ENCODE measurements around the gene KRTAP5-1.

Gene KRTAP5-1

GRCh38 chr11:1543606-1544263 lies 41.3 kb downstream of the KRTAP5-1 start:
- no peak for TF ChIP-seq CTCF (IDR thresholded peaks at IDR 0.05; ENCODE audit: insufficient read depth, missing control alignments)
- DNase-seq (ENCODE audit: insufficient read length, low spot score) (no peak), FAIRE-seq (no peak)

DNA sequence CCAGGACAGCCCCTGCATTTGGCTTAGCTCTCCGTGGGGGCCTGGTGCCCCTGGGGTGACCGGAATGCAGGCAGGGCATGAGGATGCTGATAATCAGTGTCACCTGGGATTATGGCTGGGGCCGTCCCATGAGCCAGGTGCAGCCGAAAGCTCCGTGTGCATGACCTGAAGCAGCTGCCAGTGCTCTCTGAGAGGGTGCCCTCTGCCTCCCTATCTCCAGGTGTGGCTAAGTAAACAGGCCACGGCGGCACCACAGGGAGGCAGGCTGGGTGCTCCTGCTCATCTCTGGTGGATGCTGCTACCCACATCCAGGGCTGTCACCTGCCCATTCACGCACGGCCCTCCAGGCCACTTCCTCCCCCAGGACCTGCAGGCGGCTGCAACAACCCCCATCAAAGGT lies 42.8 kb downstream of the KRTAP5-1 start:
- FAIRE-seq (no peak), DNase-seq (ENCODE audit: insufficient read length, low spot score) (no peak)
- no peak for TF ChIP-seq CTCF (IDR thresholded peaks at IDR 0.05; ENCODE audit: insufficient read depth, missing control alignments)

DNA sequence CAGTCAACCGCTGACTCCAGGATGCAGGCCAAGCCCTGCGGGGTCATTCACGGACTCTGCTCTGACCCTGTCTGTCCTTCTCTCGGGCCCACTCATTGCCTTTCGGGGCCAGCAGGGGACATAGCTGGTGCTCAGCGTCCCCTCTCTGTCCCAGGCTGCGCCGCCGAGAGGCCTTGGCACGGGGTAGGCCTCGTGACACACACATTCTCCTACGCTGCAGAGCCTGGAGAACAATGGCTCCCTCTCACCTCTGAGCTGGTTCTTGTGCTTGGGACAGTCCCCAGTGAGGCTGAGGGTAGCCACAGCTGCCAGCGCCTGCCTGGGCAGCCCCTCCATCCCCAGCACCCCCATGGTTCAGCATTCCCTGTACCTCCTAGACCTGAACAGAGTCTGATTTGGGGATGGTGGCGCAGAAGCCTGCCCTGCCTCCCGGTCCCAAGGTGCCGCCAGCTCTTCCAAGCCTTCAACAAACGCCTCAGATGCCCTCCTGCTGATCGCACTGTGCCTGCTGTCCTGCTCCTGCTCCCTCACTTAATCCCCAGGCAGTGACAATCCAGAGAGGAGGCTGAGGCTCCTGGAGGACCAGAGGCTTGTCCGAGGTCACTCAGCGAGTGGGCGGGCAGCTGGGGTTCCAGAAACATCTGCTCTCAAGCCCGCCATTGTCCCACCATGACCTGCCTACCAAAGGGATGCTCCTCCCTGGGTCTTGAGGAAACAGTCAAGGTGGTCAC lies 43.4 kb downstream of the KRTAP5-1 start:
- FAIRE-seq (no peak), DNase-seq (ENCODE audit: insufficient read length, low spot score) (no peak)
- no peak for TF ChIP-seq CTCF (IDR thresholded peaks at IDR 0.05; ENCODE audit: insufficient read depth, missing control alignments)

GRCh38 chr11:1540074-1540473 lies 45.0 kb downstream of the KRTAP5-1 start:
- no peak for TF ChIP-seq CTCF (IDR thresholded peaks at IDR 0.05; ENCODE audit: insufficient read depth, missing control alignments)
- DNase-seq (ENCODE audit: insufficient read length, low spot score) (no peak), FAIRE-seq (no peak)

GRCh38 chr11:1538153-1538552 lies 46.9 kb downstream of the KRTAP5-1 start:
- DNase-seq (ENCODE audit: insufficient read length, low spot score), result no peak
- no peak for TF ChIP-seq CTCF (IDR thresholded peaks at IDR 0.05; ENCODE audit: insufficient read depth, missing control alignments)
- no peak for FAIRE-seq

DNA sequence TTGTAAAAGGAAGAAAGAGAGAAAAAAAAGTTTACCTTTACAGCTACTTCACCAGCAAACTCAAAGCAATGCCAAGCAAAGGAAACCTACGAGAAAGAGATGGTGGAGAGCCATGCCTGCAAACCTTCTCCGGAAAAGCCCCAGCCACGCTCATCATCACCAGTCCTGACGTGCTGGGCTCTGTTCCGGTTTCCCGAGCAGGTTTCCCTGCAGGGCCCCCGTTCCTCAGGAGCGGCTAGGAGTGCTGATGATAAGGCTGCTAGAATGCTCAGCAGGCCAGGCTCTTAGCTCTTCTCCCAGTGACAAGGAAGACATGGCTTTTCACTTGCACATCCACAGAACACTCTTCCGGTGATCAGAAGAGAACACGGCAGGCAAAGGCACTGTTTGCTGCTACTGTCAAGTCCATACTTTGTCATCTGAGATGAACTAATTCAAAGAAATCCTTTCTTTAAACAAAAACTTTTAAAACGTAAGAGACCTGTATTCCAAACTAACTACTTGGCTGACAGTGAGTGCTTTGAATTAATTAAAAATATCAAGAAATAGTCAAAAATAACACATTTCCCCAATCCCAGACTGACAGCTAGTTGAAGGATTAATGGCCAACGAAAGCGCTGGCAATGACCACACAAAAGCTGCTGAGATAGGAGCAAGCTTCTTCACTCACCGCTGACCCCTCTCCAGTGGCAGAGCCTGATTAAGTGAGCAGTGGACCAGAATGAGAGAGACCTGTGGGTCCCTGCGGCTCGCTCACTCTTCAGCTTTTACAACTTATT lies 48.8 kb downstream of the KRTAP5-1 start:
- FAIRE-seq (no peak), DNase-seq (ENCODE audit: insufficient read length, low spot score) (no peak)
- no peak for TF ChIP-seq CTCF (IDR thresholded peaks at IDR 0.05; ENCODE audit: insufficient read depth, missing control alignments)

Data from D721Med (cell line).